Activated CD8-positive, alpha-beta memory T cell treated with anti-CD3 and anti-CD28 coated beads for 36 hours (primary cell): ENCODE results near the gene ERVH48-1. TPM values are rescaled to one million over a fixed set of nuclear protein-coding genes. Genes with fewer than 3 reads are reported as not detected.
"Not testable (repeated sequence)": the region's sequence is repeated elsewhere in the genome, so short reads cannot be mapped to it uniquely, and the experiment has no call there.

Experiments
- CTCF ChIA-PET: fragments of 350-600 bp; sonication (Branson Sonifier 250); formaldehyde crosslinking; loops from one replicate; lab custom pipeline; 2021; ENCODE audit warnings: antibody characterized with exemption; lab: Charles Lee
- POLR2A ChIA-PET: fragments of 350-600 bp; sonication (Branson Sonifier 250); formaldehyde crosslinking; loops from one replicate; lab custom pipeline; 2021; ENCODE audit warnings: antibody characterized with exemption; lab: Charles Lee
- total RNA-seq, 2 experiments: library from RNA; stranded (reverse); gene quantifications; one replicate each; pipeline ENCODE4 v1.2.3, GENCODE V29; 2021

Gene ERVH48-1
- total RNA-seq, 2 experiments from 2014 or later: not detected

GRCh38 chr21:42942244-42942643 is 16.8 kb upstream of the ERVH48-1 start:
- ChIA-PET POLR2A (no interaction called here), CTCF (no interaction called here)

DNA sequence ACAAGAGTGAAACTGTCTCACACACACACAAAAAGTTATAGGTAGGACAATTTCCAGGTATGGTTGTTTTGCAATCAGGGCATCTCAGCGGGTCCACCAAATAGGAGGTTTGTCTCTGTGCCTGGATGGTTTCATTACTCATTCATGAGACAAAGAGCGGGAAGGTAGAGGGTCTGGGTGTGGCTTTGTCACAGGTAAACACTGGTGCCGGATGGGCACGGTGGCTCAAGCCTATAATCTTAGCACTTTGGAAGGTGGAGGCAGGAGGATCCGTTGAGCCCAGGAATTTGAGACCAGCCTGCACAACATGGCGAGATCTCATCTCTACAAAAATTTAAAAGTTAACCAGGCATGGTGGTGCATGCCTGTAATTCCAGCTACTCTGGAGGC is 16.3 kb upstream of the ERVH48-1 start:
- CTCF ChIA-PET: no interaction called here
- POLR2A ChIA-PET: no interaction called here

GRCh38 chr21:42939582-42940413 is 14.4 kb upstream of the ERVH48-1 start:
- POLR2A ChIA-PET: no interaction called here
- CTCF ChIA-PET: no interaction called here

GRCh38 chr21:42938606-42938995 is 13.2 kb upstream of the ERVH48-1 start:
- CTCF ChIA-PET: interaction anchor here (0.5 kb wide), 1 partner anchor 222 kb away, joined by 4 read pairs; no protein-coding TSS in a partner anchor

GRCh38 chr21:42937960-42938605 is 12.7 kb upstream of the ERVH48-1 start:
- ChIA-PET CTCF (interaction anchor here (0.5 kb wide), 1 partner anchor 222 kb away, joined by 4 read pairs; no protein-coding TSS in a partner anchor), POLR2A (no interaction called here)

More at GRCh38 chr21:42938606-42938995, 13.2 kb upstream of the ERVH48-1 start:
- POLR2A ChIA-PET: interaction anchor here (0.6 to 0.7 kb wide), 2 partner anchors 33 to 89 kb away, joined by 3 read pairs; no protein-coding TSS in a partner anchor

DNA sequence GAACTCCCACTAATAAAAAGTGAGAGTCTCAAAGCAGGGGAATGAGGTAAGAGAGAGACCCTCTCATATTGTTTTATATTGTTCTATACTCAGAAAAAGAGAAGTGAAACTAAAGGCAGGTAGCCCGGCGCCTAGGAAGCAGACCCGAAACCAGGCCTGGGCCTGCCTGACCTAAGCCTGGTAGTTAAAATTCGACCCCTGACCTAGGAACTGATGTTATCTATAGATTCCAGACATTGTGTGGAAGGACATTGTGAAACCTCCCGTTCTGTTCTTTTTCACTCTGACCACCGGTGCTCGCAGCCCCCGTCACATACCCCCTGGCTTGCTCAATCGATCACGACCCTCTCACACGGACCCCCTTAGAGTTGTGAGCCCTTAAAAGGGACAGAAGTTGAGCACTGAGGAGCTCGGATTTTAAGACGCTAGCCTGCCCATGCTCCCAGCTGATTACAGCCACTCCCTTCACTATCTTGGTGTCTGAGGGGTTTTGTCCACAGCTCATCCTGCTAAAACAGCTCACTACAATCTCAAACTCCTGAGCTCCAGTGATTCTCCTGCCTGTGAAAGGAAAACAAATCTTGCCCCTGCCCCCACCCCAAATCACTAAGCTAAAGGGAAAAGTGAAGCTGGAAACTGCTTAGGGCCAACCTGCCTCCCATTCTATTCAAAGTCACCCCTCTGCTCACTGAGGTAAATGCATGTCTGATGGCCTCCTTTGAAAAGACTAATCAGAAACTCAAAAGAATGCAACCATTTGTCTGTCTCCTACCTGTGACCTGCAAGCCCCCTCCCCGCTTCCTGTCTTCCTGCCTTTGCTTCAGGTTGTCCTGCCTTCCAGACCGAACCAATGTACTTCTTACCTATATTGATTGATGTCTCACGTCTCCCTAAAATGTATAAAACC is 11.9 kb upstream of the ERVH48-1 start:
- CTCF ChIA-PET, POLR2A ChIA-PET: not testable (repeated sequence)

DNA sequence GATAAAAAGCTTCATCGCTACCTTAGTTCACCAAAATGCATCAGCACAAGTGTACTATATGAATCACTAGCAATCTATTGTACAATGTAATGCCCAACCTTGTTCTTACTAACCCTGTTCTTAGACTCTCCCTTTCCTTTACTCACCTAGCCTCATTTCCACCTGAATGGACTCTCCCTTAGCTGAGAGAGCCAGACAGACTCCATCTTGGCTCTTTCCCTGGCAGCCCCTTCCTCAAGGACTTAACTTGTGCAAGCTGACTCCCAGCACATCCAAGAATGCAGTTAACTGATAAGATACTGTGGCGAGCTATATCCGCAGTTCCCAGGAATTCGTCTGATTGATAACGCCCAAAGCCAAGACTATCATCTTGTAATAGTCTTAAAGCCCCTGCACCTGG is 10.9 kb upstream of the ERVH48-1 start:
- POLR2A ChIA-PET: not testable (repeated sequence)
- CTCF ChIA-PET: interaction anchor here (0.9 to 1.3 kb wide), 2 partner anchors 11 to 117 kb away, joined by 3 read pairs; partner anchors contain the start of gene ERVH48-1

GRCh38 chr21:42933973-42934372 is 8.5 kb upstream of the ERVH48-1 start:
- CTCF ChIA-PET, POLR2A ChIA-PET: not testable (repeated sequence)

- CTCF ChIA-PET, POLR2A ChIA-PET: not testable (repeated sequence)
Observed at GRCh38 chr21:42933137-42933970, 7.9 kb upstream of the ERVH48-1 start.

DNA sequence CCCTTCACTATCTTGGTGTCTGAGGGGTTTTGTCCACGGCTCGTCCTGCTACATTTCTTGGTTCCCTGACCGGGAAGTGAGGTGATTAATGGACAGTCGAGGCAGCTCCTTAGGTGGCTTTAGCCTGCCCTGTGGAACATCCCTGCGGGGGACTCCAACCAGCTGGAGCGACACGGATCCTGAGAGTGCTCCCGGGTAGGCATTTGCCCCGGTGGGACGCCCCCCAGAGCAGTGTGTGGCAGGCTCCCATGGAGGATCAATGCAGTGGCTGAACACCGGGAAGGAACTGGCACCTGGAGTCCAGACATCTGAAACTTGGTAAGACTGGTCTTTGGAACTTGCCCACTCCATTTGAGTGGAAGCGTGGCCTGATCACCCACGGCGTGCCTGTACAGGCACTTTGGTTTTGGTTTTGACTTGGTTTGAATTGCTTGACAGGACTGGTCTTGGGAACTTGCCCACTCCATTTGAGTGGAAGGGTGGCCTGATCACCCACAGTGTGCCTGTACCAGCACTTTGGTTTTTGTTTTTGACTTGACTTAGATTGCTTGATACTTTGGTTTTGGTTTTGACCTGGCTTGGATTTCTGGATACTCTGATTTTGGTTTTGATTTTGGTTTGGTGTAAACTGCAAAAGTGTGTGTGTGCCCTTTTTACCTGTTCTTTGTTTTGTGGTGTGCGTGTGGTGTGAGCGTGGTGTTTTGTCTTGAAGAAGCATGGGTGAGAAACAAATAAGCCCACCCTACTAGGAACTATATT is 7.1 kb upstream of the ERVH48-1 start:
- POLR2A ChIA-PET, CTCF ChIA-PET: not testable (repeated sequence)

DNA sequence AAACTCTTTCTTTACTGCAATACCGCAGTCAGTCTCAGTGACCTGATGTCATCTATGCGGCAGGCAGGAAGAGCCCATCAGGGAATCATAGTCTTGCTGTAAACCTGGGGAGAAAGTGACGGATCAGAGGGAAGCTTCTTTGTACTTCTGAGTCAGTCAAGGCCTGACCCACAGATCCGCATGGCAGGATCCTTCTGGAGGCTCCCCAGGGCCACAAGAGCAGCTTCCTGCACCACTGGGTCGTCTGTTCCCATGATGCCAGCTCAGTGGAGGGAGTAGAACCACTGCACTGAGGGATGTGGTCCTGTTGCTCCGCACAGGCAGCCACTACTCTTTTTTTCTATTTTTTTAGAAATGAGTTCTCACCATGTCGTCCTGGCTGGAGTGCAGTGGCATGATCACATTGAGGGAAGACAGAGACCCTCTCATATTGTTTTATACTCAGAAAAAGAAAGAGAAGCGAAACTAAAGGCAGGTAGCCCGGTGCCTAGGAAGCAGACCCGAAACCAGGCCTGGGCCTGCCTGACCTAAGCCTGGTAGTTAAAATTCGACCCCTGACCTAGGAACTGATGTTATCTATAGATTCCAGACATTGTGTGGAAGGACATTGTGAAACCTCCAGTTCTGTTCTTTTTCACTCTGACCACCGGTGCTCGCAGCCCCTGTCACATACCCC is 6.3 kb upstream of the ERVH48-1 start:
- CTCF ChIA-PET: no interaction called here
- POLR2A ChIA-PET: no interaction called here

- POLR2A ChIA-PET: no interaction called here
- CTCF ChIA-PET: interaction anchor here (0.6 kb wide), 1 partner anchor 741 kb away, joined by 4 read pairs; no protein-coding TSS in a partner anchor
Observed at GRCh38 chr21:42929969-42930368, 4.5 kb upstream of the ERVH48-1 start.

DNA sequence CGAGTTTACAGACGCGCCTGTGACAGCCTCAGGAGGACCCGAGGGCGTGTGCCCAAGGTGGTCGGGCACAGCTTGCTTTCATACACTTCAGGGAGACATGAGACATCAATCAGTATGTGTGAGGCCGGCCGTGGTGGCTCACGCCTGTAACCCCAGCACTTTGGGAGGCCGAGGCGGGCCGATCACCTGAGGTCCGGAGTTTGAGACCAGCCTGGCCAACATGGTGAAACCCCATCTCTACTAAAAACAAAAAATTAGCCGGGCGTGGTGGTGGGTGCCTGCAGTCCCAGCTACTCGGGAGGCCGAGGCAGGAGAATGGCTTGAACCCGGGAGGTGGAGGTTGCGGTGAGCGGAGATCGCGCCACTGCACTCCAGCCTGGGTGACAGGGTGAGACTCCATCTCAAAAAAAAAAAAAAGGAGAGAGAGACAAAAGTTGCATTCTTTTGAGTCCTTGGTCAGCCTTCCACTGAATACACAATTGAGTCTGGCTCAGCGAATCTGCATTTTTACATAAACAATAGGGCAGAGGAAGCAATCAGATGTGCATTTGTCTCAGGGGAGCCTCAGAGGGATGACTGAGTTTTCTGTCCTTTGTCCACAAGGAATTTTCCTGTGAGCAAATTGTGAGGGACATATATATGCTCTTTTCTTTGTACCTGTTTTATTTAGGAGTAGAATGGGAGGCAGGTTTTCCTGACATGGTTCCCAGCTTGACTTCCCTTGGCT is 2.2 kb upstream of the ERVH48-1 start:
- POLR2A ChIA-PET, CTCF ChIA-PET: not testable (repeated sequence)

DNA sequence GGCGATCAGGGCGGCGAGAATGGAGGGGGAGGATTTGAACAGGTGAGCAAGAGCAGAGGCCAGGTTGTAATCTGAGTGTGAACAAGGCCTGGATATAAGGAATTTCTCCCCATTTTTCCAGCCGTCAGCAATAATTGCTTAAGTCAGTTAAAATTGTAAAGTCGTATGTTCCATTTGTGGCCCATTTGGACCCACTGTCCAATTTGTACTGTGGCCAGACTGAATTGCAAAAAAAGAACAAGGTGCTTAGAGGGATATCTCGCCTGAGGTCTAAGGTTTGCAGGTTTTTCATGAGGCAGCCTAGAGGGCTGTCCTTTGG is 1.0 kb downstream of the ERVH48-1 start:
- ChIA-PET CTCF (no interaction called here), POLR2A (no interaction called here)

DNA sequence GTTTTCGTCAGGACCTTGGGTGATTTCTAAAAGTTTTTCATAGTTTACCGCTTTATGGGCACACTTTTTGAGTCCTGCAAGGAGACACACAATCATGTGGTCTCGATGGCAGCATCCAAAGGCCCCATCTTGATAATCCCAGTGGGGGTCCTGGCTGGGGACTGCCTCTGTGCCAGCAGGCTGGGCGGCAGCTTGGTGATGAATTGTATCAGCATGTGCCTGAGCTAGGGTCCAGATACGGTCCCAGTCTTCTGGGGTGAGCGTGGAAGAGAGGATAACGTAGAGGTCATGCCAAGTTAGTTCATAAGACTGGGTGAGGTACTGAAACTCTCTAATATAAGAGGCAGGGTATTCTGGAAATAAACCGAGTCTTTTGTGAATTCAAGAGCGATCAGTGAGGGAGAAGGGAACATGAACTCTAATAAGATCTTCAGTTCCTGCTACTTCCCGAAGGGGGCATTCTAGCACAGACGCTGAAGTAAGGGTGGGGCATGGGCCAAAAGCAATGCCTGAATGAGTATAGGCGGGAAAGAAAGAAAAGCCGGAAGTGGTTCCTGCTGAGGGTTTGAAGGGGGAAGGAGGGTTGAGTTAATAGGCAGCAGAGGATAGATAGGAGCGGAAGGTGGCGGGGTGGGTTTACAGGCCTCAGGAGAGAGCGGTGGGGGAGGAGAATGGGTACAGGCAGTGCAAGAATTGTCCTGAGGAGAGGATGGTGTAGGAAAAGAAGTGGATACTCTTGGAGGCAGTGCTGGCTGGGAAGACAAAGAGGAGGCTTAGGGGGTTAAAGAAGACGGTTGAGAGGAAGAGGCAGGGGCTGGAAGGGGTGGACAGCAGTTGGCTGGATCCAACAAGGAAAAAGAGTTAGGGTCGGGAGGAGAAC is 1.6 kb downstream of the ERVH48-1 start:
- POLR2A ChIA-PET: interaction anchor here (0.6 kb wide), 1 partner anchor 91 kb away, joined by 3 read pairs; no protein-coding TSS in a partner anchor
- CTCF ChIA-PET: no interaction called here

DNA sequence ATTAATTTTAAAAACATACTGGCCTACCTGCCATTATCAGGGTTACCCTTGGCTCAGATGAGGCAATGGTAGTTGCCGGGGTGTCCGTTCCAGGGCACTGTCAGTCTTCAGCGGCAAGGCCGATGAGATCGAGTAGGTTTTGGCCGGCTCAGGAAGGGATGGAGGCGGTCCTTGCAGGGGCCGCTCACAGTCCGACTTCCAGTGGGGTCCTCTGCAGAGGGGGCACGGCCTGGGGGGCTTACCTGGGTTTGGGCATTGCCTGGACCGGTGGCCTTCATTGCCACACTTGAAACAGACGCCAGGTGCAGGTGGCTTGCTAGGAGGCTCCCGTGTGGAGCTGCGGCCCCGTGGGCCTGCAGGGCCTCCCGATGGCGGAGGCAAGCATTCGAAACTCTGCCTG is 2.5 kb downstream of the ERVH48-1 start:
- POLR2A ChIA-PET: no interaction called here
- CTCF ChIA-PET: no interaction called here
